GM12872 (cell line): ENCODE measurements around the gene CEBPA.

Experiments used
- TF ChIP-seq, protein P1 (sequence below): IDR thresholded peaks from 3 replicates; pipeline ENCODE4 v1.5.1; 2011; ENCODE audit warnings: low read depth, mild to moderate bottlenecking, low read length, moderate library complexity; ENCODE audit not compliant: insufficient read depth

CEBPA gene

DNA sequence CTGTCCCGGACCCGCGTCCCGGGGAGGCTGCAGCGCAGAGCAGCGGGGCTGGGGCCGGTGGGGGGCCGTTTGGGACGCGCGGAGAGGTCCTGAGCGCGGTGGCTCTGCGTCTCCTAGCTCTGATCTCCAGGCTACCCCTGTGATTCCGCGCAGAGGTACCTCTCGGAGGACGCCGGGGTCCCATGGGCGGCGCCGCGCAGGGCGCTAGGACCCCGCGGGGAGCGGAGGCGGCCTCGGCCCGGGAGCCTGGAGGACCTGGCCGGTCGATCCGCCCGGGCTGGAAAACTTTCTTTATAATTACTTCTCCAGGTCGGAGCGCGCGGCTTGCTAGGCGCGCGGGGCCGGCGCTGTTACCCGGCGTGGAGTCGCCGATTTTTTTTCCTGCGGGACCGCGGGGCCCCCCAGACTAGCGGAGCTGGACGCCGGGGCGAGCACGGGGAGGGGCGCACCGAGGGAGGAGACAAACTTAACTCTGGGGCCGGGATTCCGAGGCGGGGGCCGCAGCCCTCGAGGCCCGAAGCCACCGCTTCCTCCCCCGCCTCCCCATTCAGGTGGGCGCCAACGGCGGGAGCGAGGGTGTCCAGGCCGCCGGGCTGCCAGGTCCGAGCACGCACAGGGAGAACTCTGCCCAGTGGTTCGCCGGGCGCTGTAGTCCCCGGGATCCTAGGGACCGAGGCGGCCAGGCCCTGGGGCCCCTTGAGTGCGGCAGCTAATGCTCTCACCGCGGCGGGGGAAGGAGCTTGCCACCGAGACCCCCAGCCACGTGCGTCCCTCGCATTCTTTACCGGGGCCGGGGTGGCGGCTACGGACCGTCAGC is 848 bp upstream of the CEBPA start:
- TF ChIP-seq, protein P1, sequence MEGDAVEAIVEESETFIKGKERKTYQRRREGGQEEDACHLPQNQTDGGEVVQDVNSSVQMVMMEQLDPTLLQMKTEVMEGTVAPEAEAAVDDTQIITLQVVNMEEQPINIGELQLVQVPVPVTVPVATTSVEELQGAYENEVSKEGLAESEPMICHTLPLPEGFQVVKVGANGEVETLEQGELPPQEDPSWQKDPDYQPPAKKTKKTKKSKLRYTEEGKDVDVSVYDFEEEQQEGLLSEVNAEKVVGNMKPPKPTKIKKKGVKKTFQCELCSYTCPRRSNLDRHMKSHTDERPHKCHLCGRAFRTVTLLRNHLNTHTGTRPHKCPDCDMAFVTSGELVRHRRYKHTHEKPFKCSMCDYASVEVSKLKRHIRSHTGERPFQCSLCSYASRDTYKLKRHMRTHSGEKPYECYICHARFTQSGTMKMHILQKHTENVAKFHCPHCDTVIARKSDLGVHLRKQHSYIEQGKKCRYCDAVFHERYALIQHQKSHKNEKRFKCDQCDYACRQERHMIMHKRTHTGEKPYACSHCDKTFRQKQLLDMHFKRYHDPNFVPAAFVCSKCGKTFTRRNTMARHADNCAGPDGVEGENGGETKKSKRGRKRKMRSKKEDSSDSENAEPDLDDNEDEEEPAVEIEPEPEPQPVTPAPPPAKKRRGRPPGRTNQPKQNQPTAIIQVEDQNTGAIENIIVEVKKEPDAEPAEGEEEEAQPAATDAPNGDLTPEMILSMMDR: no peak

GRCh38 chr19:33301900-33302174 is 497 bp downstream of the CEBPA start:
- TF ChIP-seq, protein P1: no peak

GRCh38 chr19:33301144-33301899 is 1.0 kb downstream of the CEBPA start:
- TF ChIP-seq, protein P1: no peak

- TF ChIP-seq, protein P1: no peak
Measured at GRCh38 chr19:33300894-33301143, 1.5 kb downstream of the CEBPA start.

DNA sequence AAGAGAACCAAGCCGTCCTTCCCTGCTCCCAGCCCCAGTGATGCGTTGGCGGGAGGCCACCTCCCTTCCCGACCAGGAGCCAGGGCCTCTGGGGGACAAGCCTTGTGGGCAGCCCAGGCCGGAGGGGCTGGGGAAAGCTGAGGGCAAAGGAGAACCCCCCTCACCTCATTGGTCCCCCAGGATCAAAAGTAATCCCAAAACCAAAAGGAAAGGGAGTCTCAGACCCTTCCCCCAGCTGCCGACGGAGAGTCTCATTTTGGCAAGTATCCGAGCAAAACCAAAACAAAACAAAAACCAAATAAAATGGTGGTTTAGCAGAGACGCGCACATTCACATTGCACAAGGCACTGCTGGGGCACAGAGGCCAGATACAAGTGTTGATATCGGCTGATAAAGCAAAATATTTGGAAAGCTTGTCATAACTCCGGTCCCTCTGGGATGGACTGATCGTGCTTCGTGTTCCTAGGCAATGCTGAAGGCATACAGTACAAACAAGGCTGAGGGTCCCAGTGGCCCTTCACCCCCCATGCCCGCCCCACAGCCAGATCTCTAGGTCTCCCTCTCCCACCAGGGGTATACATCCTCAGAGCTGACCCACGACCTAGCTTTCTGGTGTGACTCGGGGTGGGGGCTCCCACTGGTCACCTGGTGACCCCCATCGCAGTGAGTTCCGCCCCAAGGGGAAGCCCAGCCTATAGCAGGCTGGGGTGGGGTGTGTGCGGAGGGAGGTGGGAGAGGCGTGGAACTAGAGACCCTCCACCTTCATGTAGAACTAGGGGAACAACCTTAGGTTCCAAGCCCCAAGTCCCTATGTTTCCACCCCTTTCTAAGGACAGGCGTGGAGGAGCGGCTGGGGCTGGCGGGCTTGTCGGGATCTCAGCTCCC is 2.1 kb downstream of the CEBPA start:
- TF ChIP-seq, protein P1: no peak

GRCh38 chr19:33299051-33299688 is 3.2 kb downstream of the CEBPA start:
- TF ChIP-seq, protein P1: no peak

DNA sequence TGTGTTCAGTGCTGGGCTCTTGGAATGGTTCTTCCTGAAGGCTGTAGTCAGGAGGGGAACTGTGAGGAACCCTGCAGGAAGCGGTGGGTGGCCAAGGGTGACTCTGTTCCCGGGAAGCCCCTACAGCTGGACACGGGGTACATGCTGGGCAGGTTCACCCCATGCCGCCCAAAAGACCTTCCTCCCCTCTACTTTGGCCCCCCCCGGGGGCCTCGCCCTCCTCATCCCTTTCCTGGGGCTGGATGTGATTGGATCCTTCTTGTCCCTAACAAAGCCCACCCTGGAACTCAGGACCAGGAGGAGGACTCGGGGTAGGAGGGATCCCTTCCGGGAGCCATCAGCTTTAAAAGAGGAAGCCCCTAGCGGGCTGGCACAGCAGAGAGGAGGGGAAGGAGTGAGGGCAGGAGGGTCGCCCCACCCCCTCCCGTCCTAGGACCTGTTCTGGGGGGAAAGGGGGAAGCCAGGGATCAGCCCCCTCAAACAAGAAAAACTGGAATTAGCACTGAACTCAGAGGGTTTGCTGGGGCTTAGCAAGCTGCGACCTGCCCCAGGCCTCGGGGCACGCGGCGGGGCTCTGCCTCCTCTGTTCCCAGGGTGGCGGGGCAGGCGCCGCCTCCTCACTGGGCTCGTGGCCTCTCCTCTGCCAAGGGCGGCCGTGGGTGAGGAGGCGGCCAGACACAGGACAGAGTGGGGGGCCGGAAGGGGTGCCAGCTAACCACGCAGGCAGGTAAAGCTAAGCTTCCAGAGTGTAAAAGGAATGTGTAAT is 4.0 kb downstream of the CEBPA start:
- TF ChIP-seq, protein P1: no peak
